HepG2 (cell line): ENCODE results near the gene GSK3A. TPM values are rescaled to one million over a fixed set of nuclear protein-coding genes. Genes with fewer than 3 reads are reported as not detected.
A peak's percentile ranks its signal among the peaks of the same experiment; 100 is the strongest.

Experiments used
- ATAC-seq: fragments of 200-7000 bp; cut with Tn5 transposase; 3 replicates; pipeline ENCODE4 v1.9.1; 2020; ENCODE audit warnings: mild to moderate bottlenecking, moderate library complexity
- BruUV-seq: library from RNA; stranded (reverse); fragments of 400-500 nt; replicated peaks from 2 replicates; lab custom pipeline; 2021; lab: Mats Ljungman, UMichigan
- CTCF ChIA-PET: fragments of 300-600 bp; formaldehyde crosslinking; extraction: SDS; loops from one replicate; lab custom pipeline; 2021; ENCODE audit warnings: low total read pairs, inconsistent platforms, low intra/inter-chr PET ratio; lab: Yijun Ruan, JAX
- POLR2A ChIA-PET: fragments of 350-600 bp; sonication (Branson Sonifier 250); formaldehyde crosslinking; loops from one replicate; lab custom pipeline; 2020; ENCODE audit warnings: antibody characterized with exemption, inconsistent platforms; lab: Yijun Ruan, JAX
- DNase-seq: peaks from one replicate; pipeline ENCODE4 v3.0.0-alpha.2; 2015; ENCODE audit warnings: low spot score
- FAIRE-seq: peaks from 3 replicates; lab custom pipeline; 2011; peaks lifted over from hg19 to GRCh38; lab: Jason Lieb, UNC
- H2AFZ ChIP-seq: one replicate; pipeline ENCODE4 v1.6.1; 2011; ENCODE audit warnings: low read length, inconsistent platforms
- H3K27ac ChIP-seq: fragments of 300-600 bp; 3 replicates; pipeline ENCODE4 v1.8.0; 2011; ENCODE audit warnings: mixed run types, mild to moderate bottlenecking, mixed read lengths, low read length, inconsistent platforms; ENCODE audit not compliant: insufficient read depth; ENCODE audit errors: extremely low read length
- H3K27me3 ChIP-seq, 2 experiments: fragments of 200-600 bp in 1 of 2; 2 replicates in 1 of 2; 3 replicates in 1 of 2; pipeline versions ENCODE4 v1.6.0 to v1.8.0; 2011; ENCODE audit warnings: low read length in 2 of 2, mild to moderate bottlenecking in 2 of 2, moderate library complexity in 2 of 2, inconsistent platforms in 1 of 2; ENCODE audit not compliant: insufficient read depth in 2 of 2, control insufficient read depth in 1 of 2
- H3K36me3 ChIP-seq, 2 experiments: fragments of 200-600 bp in 1 of 2; replicated peaks in 1 of 2; 2 replicates in 1 of 2; 3 replicates in 1 of 2; pipeline versions ENCODE4 v1.5.1 to v1.8.0; 2011; ENCODE audit warnings: low read length in 2 of 2, inconsistent platforms in 1 of 2; ENCODE audit not compliant: insufficient read depth in 2 of 2, control insufficient read depth in 1 of 2
- H3K4me1 ChIP-seq: 2 replicates; pipeline ENCODE4 v1.5.1; 2012; ENCODE audit warnings: low read length, inconsistent platforms; ENCODE audit not compliant: insufficient read depth
- H3K4me2 ChIP-seq: 2 replicates; pipeline ENCODE4 v1.6.0; 2011; ENCODE audit warnings: low read depth, low read length, inconsistent platforms
- H3K4me3 ChIP-seq, 3 experiments: fragments of 200-600 bp in 1 of 3; sonication (generic), shearing (Covaris generic) in 1 of 3; replicated peaks in 1 of 3; 2 replicates each; pipeline ENCODE4 v1.5.1; 2011 to 2016; ENCODE audit warnings: low read length in 3 of 3, inconsistent platforms in 2 of 3, low read depth in 2 of 3, mild to moderate bottlenecking in 2 of 3, control low read depth in 1 of 3, mixed read lengths in 1 of 3; ENCODE audit not compliant: insufficient read depth in 1 of 3
- H3K79me2 ChIP-seq: one replicate; pipeline ENCODE4 v1.6.1; 2011; ENCODE audit warnings: low read length, inconsistent platforms; ENCODE audit not compliant: insufficient read depth
- H3K9ac ChIP-seq: 2 replicates; pipeline ENCODE4 v1.6.0; 2011; ENCODE audit warnings: mild to moderate bottlenecking, low read depth, low read length, inconsistent platforms; ENCODE audit not compliant: insufficient read depth
- H3K9me3 ChIP-seq: 2 replicates; pipeline ENCODE4 v1.5.1; 2012; ENCODE audit warnings: mild to moderate bottlenecking, low read length
- H4K20me1 ChIP-seq: 2 replicates; pipeline ENCODE4 v1.6.0; 2011; ENCODE audit warnings: inconsistent platforms, mild to moderate bottlenecking, low read length, moderate library complexity; ENCODE audit not compliant: insufficient read depth
- YEATS2 ChIP-seq: sonication (generic); formaldehyde crosslinking; IDR thresholded peaks from 2 replicates; pipeline ENCODE4 v1.4.0; 2020; ENCODE audit warnings: missing genetic modification reagents, borderline replicate concordance
- ZFP1 ChIP-seq: IDR thresholded peaks from 2 replicates; pipeline ENCODE4 v1.6.1; 2016
- WGBS: methylation state at CpG from one replicate; pipeline ENCODE4 v1.1.6; 2017; ENCODE audit warnings: low lambda C conversion rate; 5-methylcytosine and 5-hydroxymethylcytosine counted together
- in situ Hi-C: cut with HindIII; loops from 2 replicates; pipeline ENCODE4 v1.10.0; 2017; ENCODE audit warnings: low pct_unique_long_range_greater_than_20kb; ENCODE audit not compliant: extremely low pct_ligation_motif_present
- intact Hi-C: fragments of 100-400 bp; cut with micrococcal nuclease; formaldehyde crosslinking; loops from one replicate; pipeline ENCODE4 v1.10.0; 2022; ENCODE audit not compliant: unreplicated experiment
- polyA plus RNA-seq, 8 experiments: library from polyadenylated mRNA; depleted of rRNA in 3 of 8; stranded (reverse) in 7 of 8; unstranded in 1 of 8; fragments of >200 nt; fragmentation: Illumina TruSeq in 4 of 8; extraction: Trizol in 4 of 8; gene quantifications; 2 replicates each; pipeline versions ENCODE4 v1.2.1 to v1.2.3, GENCODE V29; 2011 to 2016; ENCODE audit warnings: low read depth in 4 of 8, missing spikeins in 1 of 8, mixed read lengths in 1 of 8; ENCODE audit not compliant: insufficient read depth in 1 of 8
- total RNA-seq, 5 experiments: library from RNA; depleted of rRNA; stranded (reverse); fragments of >200 nt; fragmentation: Illumina TruSeq; extraction: Trizol; gene quantifications; 2 replicates each; pipeline ENCODE4 v1.2.3, GENCODE V29; 2016; ENCODE audit warnings: low read depth in 1 of 5
- TF ChIP-seq, protein P1 (sequence below): sonication (generic); formaldehyde crosslinking; IDR thresholded peaks from 2 replicates; pipeline ENCODE4 v1.4.0; 2020; ENCODE audit warnings: missing genetic modification reagents, low read depth, mild to moderate bottlenecking, borderline replicate concordance
- TF ChIP-seq, protein P2 (sequence below): sonication (generic); formaldehyde crosslinking; IDR thresholded peaks from 2 replicates; pipeline ENCODE4 v1.8.0; 2023; ENCODE audit warnings: mild to moderate bottlenecking, missing genetic modification reagents
- TF ChIP-seq, protein P3 (sequence below): sonication (generic); formaldehyde crosslinking; IDR thresholded peaks from 2 replicates; pipeline ENCODE4 v1.8.0; 2022; ENCODE audit warnings: low read depth, missing genetic modification reagents
- TF ChIP-seq, protein P4 (sequence below): IDR thresholded peaks from 2 replicates; pipeline ENCODE4 v1.6.1; 2016; ENCODE audit warnings: mild to moderate bottlenecking

GSK3A gene
- total and polyA plus RNA-seq, 2 of the 13 experiments (the other 11 are each of a cell fraction or from before 2014, with no cell fraction given) = 16.9 to 52.5 TPM

DNA sequence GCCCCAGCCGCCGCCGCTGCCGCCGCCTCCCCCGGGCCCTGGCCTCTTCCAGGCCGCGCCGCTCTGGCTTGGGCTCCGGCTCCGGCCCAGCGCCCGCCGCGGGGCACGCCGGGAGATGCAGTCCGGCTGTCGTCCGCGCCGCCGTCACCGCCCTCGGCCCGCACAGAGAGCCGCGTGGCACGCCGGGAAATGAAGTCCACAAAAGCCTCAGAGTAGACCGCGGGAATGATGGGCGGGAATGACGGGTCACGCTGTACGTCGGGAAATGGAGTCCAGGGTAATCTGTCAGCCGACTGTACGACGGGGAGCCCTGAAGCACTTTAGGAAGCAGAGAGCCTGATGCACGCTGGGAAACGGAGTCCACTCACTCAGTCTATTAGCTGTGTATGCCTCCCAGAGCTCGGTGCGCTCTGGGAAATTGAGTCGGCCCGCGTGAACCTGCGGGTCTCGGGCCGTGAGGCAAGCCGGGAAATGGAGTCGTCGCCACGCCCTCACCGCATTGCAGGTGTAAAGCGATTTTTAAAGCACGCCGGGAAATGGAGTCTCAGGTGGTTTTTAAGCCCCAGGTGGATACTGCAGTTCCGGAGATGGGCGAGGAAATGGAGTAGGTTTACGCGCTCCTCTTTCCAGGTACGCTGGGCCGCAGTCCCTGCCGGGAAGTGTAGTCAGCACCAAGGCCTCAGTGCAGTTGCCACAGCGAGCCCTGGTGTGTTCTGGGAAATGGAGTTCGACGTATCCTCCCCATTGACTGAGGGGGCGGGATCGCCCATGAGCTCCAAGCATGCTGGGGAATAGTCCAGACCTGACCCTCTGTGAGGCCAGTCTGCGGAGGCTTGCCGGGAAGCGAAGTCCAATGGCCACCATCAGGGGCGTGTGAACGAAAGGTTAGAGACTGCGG, at the start of gene GSK3A (continued):
- TF ChIP-seq, protein P1, sequence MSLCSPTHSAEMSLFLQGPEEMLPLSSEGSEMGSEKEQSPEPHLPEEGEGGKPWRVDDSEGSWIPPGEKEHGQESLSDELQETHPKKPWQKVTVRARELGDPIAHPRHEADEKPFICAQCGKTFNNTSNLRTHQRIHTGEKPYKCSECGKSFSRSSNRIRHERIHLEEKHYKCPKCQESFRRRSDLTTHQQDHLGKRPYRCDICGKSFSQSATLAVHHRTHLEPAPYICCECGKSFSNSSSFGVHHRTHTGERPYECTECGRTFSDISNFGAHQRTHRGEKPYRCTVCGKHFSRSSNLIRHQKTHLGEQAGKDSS (CRISPR knock-in tag) = no peak
- TF ChIP-seq, protein P2, sequence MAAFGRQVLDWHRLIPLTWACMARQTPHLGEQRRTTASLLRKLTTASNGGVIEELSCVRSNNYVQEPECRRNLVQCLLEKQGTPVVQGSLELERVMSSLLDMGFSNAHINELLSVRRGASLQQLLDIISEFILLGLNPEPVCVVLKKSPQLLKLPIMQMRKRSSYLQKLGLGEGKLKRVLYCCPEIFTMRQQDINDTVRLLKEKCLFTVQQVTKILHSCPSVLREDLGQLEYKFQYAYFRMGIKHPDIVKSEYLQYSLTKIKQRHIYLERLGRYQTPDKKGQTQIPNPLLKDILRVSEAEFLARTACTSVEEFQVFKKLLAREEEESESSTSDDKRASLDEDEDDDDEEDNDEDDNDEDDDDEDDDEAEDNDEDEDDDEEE (CRISPR knock-in tag) = no peak; the same call in 1 of the 2 replicates
- TF ChIP-seq, protein P3, sequence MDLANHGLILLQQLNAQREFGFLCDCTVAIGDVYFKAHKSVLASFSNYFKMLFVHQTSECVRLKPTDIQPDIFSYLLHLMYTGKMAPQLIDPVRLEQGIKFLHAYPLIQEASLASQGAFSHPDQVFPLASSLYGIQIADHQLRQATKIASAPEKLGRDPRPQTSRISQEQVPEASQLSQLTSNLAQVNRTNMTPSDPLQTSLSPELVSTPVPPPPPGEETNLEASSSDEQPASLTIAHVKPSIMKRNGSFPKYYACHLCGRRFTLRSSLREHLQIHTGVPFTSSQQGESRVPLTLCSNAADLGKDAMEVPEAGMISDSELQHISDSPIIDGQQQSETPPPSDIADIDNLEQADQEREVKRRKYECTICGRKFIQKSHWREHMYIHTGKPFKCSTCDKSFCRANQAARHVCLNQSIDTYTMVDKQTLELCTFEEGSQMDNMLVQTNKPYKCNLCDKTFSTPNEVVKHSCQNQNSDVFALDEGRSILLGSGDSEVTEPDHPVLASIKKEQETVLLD (CRISPR knock-in tag) = peak; percentile 26; the same call in 1 of the 2 replicates

DNA sequence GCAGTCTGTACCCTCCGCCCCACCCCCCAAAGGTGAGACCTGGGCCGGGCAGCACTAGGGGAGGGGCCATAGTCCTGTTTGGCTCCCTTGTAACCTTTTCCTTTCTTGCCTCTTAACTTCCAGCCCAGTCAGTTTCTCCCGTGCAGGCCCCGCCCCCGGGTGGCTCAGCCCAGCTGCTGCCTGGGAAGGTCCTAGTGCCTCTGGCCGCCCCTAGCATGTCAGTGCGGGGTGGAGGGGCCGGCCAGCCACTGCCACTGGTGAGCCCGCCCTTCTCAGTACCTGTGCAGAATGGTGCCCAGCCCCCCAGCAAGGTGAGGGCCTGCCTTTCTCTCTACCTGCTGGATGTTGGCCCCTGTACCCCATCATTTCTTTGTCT, 49.0 kb upstream of the GSK3A start:
- H4K20me1 ChIP-seq = no peaks in the 10 kb centered on the region
- peaks cover 33 to 76% of the 10 kb centered on the region in 2 experiments; a peak in 4 of 5 replicates for H3K36me3 ChIP-seq
- CTCF ChIA-PET = interaction anchor here (0.6 to 3.1 kb wide), 7 partner anchors 8 to 183 kb away, joined by 3 to 34 read pairs (median 5); partner anchors contain the start of gene ZNF526
- no peaks in the 10 kb centered on the region for H3K9me3 ChIP-seq
- no peaks in the 10 kb centered on the region for H3K4me1 ChIP-seq
- H3K27me3 ChIP-seq = no peaks in the 10 kb centered on the region
- intact Hi-C loops (loop anchor here (1.0 to 2.0 kb wide), 2 partner anchors 48 to 157 kb away; no protein-coding TSS in a partner anchor), in situ Hi-C loops (loop anchor here (5.0 kb wide), 1 partner anchor 159 kb away; the partner anchor contains the start of gene POU2F2)
- H3K4me3 ChIP-seq = no peak overlapping the region
- BruUV-seq = no TSS peak
- no peak overlapping the region for H3K4me2 ChIP-seq
- WGBS = 95% methylated on average over 9 of the region's 9 CpGs
- ATAC-seq (no peak), FAIRE-seq (no peak), DNase-seq (no peak)
- no peaks in the 10 kb centered on the region for H3K79me2 ChIP-seq
- H2AFZ ChIP-seq = no peak overlapping the region
- H3K27ac ChIP-seq = no peak overlapping the region
- no peak overlapping the region for H3K9ac ChIP-seq
- TF ChIP-seq, protein P4, sequence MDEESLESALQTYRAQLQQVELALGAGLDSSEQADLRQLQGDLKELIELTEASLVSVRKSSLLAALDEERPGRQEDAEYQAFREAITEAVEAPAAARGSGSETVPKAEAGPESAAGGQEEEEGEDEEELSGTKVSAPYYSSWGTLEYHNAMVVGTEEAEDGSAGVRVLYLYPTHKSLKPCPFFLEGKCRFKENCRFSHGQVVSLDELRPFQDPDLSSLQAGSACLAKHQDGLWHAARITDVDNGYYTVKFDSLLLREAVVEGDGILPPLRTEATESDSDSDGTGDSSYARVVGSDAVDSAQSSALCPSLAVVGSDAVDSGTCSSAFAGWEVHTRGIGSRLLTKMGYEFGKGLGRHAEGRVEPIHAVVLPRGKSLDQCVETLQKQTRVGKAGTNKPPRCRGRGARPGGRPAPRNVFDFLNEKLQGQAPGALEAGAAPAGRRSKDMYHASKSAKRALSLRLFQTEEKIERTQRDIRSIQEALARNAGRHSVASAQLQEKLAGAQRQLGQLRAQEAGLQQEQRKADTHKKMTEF (CRISPR knock-in tag) = no peak
- no peak for TF ChIP-seq YEATS2 (CRISPR knock-in tag)
- no peak for TF ChIP-seq ZFP1 (CRISPR knock-in tag)
- TF ChIP-seq, all 625 proteins: peak for 0
- POLR2A ChIA-PET = interaction anchor here (1.0 kb wide), 1 partner anchor 47 kb away, joined by 4 read pairs; no protein-coding TSS in a partner anchor
